Mammary epithelial cell (primary cell): ENCODE measurements around the gene TBATA.

Source experiments
- EZH2 ChIP-seq: IDR thresholded peaks from 2 replicates; pipeline ENCODE4 v1.6.1; 2012; ENCODE audit warnings: low read length, inconsistent platforms, borderline replicate concordance
- TF ChIP-seq, protein P1 (sequence below), 2 donors: IDR thresholded peaks in 1 of 2; conservative IDR thresholded peaks in 1 of 2; 2 replicates each; pipeline ENCODE4 v1.5.1; 2011 to 2012; ENCODE audit warnings: inconsistent platforms in 2 of 2, low read length in 2 of 2, mild to moderate bottlenecking in 2 of 2, control low read depth in 1 of 2, low read depth in 1 of 2; ENCODE audit not compliant: insufficient read depth in 1 of 2; ENCODE audit errors: extremely low read depth in 1 of 2

DNA sequence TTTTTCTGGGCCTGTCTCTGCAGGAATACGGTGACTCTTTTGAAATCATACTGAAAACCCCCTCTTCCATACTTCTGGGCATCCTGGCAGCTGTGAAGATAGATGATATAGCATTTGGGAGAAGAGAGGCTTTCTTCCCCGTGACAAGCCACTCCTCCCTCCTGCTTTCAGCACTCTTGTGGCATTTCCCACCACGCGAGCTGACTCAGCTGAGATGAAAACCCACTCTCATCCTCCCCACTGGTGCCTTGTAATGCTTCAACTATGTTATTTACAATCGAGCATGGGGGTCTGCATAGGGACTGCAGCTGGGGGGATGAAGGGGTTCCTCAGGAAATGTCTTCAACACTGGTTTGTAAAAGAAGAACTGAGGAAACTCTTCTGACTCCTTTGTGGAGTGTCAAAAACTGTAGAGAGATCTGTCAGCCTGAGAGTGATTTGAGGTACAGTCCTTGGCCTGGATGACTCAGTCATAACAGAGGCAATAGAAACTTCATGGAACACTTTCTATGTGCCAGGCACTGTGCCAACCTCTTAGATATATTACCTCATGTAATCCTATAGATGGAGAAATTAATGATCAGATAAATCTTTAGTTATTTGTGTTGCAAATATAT, 1.7 kb upstream of the TBATA start:
- TF ChIP-seq, protein P1, sequence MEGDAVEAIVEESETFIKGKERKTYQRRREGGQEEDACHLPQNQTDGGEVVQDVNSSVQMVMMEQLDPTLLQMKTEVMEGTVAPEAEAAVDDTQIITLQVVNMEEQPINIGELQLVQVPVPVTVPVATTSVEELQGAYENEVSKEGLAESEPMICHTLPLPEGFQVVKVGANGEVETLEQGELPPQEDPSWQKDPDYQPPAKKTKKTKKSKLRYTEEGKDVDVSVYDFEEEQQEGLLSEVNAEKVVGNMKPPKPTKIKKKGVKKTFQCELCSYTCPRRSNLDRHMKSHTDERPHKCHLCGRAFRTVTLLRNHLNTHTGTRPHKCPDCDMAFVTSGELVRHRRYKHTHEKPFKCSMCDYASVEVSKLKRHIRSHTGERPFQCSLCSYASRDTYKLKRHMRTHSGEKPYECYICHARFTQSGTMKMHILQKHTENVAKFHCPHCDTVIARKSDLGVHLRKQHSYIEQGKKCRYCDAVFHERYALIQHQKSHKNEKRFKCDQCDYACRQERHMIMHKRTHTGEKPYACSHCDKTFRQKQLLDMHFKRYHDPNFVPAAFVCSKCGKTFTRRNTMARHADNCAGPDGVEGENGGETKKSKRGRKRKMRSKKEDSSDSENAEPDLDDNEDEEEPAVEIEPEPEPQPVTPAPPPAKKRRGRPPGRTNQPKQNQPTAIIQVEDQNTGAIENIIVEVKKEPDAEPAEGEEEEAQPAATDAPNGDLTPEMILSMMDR (conservative IDR thresholded peaks at IDR 0.05 in 1 of 2, IDR thresholded peaks at IDR 0.05 in 1 of 2; ENCODE audit: extremely low read depth in 1 of 2, insufficient read depth in 1 of 2, low read depth in 1 of 2, low read length in 2 of 2), result no peak
- no peak for TF ChIP-seq EZH2
